Coronary artery (tissue), 2 donors: ENCODE data around the gene UTF1.

Source experiments
- DNase-seq: peaks from one replicate; pipeline ENCODE4 v3.0.0-alpha.2; 2017; ENCODE audit warnings: low spot score
- H3K27ac ChIP-seq, 2 donors: fragments of 200-600 bp; sonication (generic); one replicate each; pipeline ENCODE4 v1.5.1; 2016 to 2019
- H3K4me3 ChIP-seq: fragments of 200-600 bp; sonication (generic); 2 replicates; pipeline ENCODE4 v1.5.1; 2016; ENCODE audit warnings: mild to moderate bottlenecking, moderate library complexity
- TF ChIP-seq, protein P1 (sequence below): fragments of 200-600 bp; sonication (generic); IDR thresholded peaks from one replicate; pipeline ENCODE4 v1.5.1; 2019; ENCODE audit warnings: antibody characterized with exemption

Gene UTF1

DNA sequence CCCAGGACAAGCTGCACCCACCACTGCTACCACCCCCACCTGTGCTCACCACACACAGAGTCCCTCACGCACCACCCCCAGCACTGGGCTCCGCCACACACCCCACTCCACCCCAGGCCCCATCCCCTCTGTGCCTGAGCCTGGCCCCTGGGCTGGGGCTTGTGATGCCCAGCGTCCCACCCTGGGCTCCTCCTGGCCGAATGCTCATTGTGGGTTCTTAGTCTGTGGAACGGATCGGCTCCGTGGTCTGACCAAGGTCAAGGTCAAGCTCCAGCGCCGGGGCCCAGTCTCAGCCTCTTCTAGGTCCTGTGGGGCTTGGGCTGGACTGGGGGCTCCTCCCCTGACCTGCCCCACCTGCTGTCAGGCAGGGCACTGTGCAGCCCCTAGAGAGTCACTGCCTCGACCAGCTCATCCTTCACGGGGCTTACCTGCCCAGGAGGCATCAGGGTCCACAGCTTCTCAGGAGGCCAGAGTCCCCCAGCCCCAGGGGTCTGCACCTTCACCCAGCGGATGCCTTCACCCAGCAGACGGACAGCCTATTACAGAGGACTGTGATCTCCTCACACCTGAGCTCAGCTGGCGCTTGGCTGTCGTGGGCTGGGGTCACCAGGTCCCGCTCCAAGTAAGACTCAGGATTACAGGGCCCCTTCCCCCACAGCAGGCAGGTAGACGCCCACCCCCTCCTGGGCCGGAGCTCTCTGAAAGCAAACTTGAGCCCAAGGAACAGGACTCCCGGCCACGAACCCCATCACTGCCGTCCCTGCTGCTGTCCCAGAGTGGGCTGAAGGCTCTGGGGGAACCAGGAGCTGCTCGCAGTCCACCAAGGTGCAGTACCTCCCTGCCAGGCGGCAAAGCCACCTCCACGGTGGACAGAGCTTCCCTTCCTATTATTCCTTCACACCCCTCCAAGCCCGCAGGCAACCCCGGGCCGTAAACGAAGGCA, 15.3 kb upstream of the UTF1 start:
- H3K27ac ChIP-seq = no peak overlapping the region
- TF ChIP-seq, protein P1, sequence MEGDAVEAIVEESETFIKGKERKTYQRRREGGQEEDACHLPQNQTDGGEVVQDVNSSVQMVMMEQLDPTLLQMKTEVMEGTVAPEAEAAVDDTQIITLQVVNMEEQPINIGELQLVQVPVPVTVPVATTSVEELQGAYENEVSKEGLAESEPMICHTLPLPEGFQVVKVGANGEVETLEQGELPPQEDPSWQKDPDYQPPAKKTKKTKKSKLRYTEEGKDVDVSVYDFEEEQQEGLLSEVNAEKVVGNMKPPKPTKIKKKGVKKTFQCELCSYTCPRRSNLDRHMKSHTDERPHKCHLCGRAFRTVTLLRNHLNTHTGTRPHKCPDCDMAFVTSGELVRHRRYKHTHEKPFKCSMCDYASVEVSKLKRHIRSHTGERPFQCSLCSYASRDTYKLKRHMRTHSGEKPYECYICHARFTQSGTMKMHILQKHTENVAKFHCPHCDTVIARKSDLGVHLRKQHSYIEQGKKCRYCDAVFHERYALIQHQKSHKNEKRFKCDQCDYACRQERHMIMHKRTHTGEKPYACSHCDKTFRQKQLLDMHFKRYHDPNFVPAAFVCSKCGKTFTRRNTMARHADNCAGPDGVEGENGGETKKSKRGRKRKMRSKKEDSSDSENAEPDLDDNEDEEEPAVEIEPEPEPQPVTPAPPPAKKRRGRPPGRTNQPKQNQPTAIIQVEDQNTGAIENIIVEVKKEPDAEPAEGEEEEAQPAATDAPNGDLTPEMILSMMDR = no peak
- H3K4me3 ChIP-seq = no peak overlapping the region
- DNase-seq = no peak

DNA sequence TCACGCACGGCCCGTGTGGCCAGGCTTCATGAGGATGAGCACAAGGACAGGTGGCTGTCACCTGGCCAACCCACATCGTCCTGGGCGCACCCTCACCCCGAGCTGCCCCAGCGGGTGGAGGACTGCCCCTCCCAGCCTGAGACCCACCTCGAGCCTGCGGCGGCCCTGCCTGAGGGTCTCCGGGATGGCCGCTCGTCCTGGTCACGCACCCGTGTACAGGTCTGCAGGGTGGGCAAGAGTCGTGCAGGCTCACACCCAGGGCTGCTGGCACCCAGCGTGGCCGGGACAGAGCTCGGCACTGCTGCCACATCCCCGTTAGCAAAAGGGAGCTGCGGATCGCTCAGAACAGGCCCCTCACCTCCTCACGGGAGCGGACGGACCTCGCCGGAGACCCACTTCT, 14.4 kb upstream of the UTF1 start:
- Histone ChIP-seq H3K4me3 (no peak overlapping the region), H3K27ac (no peak overlapping the region)
- TF ChIP-seq, protein P1 = no peak
- DNase-seq = no peak

DNA sequence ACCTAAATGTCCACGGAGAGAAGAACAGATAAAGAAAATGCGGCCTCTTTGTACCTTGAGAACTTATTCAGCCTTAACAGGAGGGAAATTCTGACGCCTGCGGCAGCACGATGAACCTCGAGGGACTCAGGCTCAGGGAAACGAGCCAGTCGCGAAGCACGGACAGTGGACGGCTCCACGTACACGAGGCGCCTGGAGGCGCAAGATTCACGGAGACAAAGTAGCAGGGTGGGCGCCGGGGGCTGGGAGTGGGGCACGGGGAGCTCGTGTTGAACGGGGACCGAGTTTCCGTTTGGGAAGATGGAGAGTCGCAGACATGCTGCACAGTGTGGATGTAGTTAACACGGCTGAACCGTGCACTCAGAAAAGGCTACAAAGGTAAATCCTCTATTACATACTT, 13.2 kb upstream of the UTF1 start:
- Histone ChIP-seq H3K4me3 (no peak overlapping the region), H3K27ac (no peak overlapping the region)
- TF ChIP-seq, protein P1 = no peak
- no peak for DNase-seq

DNA sequence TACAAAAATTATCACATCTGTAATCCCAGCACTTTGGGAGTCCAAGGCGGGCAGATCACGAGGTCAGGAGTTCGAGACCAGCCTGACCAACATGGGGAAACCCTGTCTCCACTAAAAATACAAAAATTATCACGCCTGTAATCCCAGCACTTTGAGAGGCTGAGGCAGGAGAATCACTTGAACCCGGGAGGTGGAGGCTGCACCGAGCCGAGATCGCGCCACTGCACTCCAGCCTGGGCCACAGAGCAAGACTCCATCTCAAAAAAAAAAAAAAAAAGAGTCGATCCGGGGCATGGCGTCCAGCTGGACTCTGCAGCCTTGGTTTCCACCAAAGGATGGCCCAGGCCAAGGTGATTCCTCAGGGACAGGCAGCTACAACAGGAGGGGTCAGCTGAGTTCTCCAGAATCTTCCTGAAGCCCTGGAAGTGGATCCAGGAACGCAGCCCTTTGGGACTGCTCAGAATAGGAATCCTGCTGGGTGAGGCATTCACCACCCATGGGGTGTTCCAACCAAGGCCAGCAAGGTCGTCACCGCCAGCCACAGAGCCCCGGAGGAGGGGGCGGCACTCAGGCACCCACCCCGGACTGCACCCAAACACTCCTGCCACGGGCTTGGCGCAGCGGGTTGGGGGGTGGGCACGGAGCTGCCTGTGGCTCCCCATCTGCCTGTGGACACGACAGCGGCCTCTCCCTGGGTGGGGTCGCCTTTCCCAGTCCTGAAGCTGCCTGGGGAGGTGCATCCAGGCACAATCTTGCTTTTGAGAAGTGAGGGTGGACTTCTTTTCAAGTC, 12.0 kb upstream of the UTF1 start:
- TF ChIP-seq, protein P1 = no peak
- DNase-seq = no peak
- H3K27ac ChIP-seq = no peak overlapping the region

DNA sequence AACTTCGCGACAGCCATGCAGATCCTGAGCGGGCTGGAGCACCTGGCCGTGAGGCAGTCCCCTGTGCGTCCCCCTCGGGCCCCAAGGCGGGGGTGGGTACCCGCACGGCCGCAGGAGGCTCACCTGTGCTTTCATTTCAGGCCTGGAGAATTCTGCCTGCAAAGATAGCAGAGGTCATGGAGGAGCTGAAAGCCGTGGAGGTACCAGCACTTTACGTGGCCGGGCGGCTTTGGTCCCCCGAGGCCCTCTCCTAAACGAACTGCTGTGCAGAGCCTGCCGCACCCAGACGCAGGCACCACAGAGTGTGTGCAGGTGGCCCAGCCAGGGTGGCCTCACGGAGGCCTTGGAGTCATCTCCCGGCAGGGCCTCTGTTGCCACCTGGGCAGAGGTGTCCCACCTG, 11.1 kb upstream of the UTF1 start:
- DNase-seq = no peak
- Histone ChIP-seq H3K4me3 (no peak overlapping the region), H3K27ac (no peak overlapping the region)
- TF ChIP-seq, protein P1 = no peak

More for the DNA sequence above, 12.0 kb upstream of the UTF1 start:
- H3K4me3 ChIP-seq = no peak overlapping the region

DNA sequence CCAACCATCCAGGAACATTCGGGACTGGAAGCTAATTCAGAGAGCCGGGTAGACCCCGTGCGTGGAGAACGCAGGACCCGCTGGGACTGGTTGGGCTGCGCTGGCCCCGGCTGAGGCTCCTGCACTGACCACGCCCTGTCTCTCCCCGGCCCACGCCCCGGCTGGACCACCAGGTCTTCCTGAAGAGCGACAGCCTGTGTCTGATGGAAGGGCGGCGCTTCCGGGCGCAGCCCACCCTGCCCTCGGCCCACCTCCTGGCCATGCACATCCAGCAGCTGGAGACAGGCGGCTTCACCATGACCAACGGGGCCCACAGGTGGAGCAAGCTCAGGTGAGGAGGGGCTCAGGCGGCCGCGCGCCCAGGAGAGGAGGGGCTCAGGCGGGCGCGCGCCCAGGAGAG, 10.2 kb upstream of the UTF1 start:
- Histone ChIP-seq H3K4me3 (no peak overlapping the region), H3K27ac (no peak overlapping the region)
- TF ChIP-seq, protein P1 = no peak
- DNase-seq = no peak
